Measurements from ENCODE around the gene SMKR1.

GRCh38 chr7:129471402-129471827 is 30.9 kb upstream of the SMKR1 start:
- TF ChIP-seq CTCF (IDR thresholded peaks at IDR 0.05) (no peak), POLR2A (IDR thresholded peaks at IDR 0.05) (no peak)
